ENCODE measurements around the gene PIK3CD.

- TF ChIP-seq CTCF (IDR thresholded peaks at IDR 0.05) (no peak), POLR2AphosphoS5 (IDR thresholded peaks at IDR 0.05; ENCODE audit: insufficient read depth in 1 of 2, low read depth in 1 of 2) (no peak), POLR2A (IDR thresholded peaks at IDR 0.05) (no peak)
Measured at GRCh38 chr1:9736241-9736640, 84.7 kb downstream of the PIK3CD start.

All from vagina (tissue), 2 donors.